Uterus (tissue), 2 donors: ENCODE measurements around the gene FN3K.

Experiments
- CTCF ChIP-seq, 4 experiments: fragments of 200-600 bp in 2 of 4; fragments of 450-650 bp in 2 of 4; sonication (generic) in 2 of 4; IDR thresholded peaks; one replicate each; pipeline ENCODE4 v1.5.1; 2016 to 2019; ENCODE audit warnings: antibody characterized with exemption in 4 of 4, mild to moderate bottlenecking in 2 of 4, moderate library complexity in 1 of 4
- POLR2A ChIP-seq, 2 donors: fragments of 450-650 bp; IDR thresholded peaks; one replicate each; pipeline ENCODE4 v1.6.1; 2016; ENCODE audit warnings: antibody characterized with exemption in 2 of 2, mild to moderate bottlenecking in 1 of 2, moderate library complexity in 1 of 2

GRCh38 chr17:82720204-82720603 lies 15.2 kb upstream of the FN3K start:
- TF ChIP-seq CTCF (IDR thresholded peaks at IDR 0.05) (no peak), POLR2A (IDR thresholded peaks at IDR 0.05) (no peak)
